HPDE6-E6E7 (cell line): ENCODE measurements around the gene ACTA2.
A peak's percentile ranks its signal among the peaks of the same experiment; 100 is the strongest.

ENCODE experiments used
- DNase-seq: peaks from one replicate; pipeline ENCODE4 v3.0.0; 2011; ENCODE audit warnings: missing footprints; ENCODE audit errors: extremely low spot score

The ACTA2 gene

GRCh38 chr10:88952647-88953111 lies at the start of gene ACTA2:
Gene ACTA2, minus strand, starts transcription at chr10:88952773. Its CDS starts 3,843 bp downstream, at chr10:88948930.
- no peak for DNase-seq

GRCh38 chr10:89001729-89002072 lies 49.1 kb upstream of the ACTA2 start:
- DNase-seq: no peak

- no peak for DNase-seq
Measured at GRCh38 chr10:89001024-89001728, 48.6 kb upstream of the ACTA2 start.

GRCh38 chr10:88999625-89000024 lies 47.1 kb upstream of the ACTA2 start:
- no peak for DNase-seq

GRCh38 chr10:88996927-88997326 lies 44.4 kb upstream of the ACTA2 start:
- DNase-seq: no peak

- DNase-seq: no peak
Measured at GRCh38 chr10:88995156-88995876, 42.7 kb upstream of the ACTA2 start.

- DNase-seq: no peak
Measured at GRCh38 chr10:88994019-88994418, 41.4 kb upstream of the ACTA2 start.

GRCh38 chr10:88992921-88993524 lies 40.5 kb upstream of the ACTA2 start:
- DNase-seq: no peak

GRCh38 chr10:88991899-88992320 lies 39.3 kb upstream of the ACTA2 start:
- no peak for DNase-seq

GRCh38 chr10:88991161-88991898 lies 38.8 kb upstream of the ACTA2 start:
- DNase-seq: peak; percentile 55

GRCh38 chr10:88990384-88991160 lies 38.0 kb upstream of the ACTA2 start, which contains the start of gene FAS:
Gene FAS, plus strand, starts transcription at chr10:88990798. Its CDS starts 79 bp downstream, at chr10:88990877.
- peak; percentile 59 for DNase-seq

- DNase-seq: peak; percentile 25
Measured at GRCh38 chr10:88989824-88990383, 37.3 kb upstream of the ACTA2 start.

- no peak for DNase-seq
Measured at GRCh38 chr10:88989423-88989822, 36.9 kb upstream of the ACTA2 start.

GRCh38 chr10:88987840-88988239 lies 35.3 kb upstream of the ACTA2 start:
- no peak for DNase-seq

- DNase-seq: no peak
Measured at GRCh38 chr10:88987243-88987725, 34.7 kb upstream of the ACTA2 start.

- no peak for DNase-seq
Measured at GRCh38 chr10:88986549-88987242, 34.1 kb upstream of the ACTA2 start.

- no peak for DNase-seq
Measured at GRCh38 chr10:88984525-88984924, 32.0 kb upstream of the ACTA2 start.

GRCh38 chr10:88983939-88984338 lies 31.4 kb upstream of the ACTA2 start:
- DNase-seq: no peak

GRCh38 chr10:88983206-88983605 lies 30.6 kb upstream of the ACTA2 start:
- DNase-seq: no peak

- no peak for DNase-seq
Measured at GRCh38 chr10:88982366-88982765, 29.8 kb upstream of the ACTA2 start.
